Measurements from ENCODE around the gene ADH5.
A peak's percentile ranks its signal among the peaks of the same experiment; 100 is the strongest.
"Not testable (repeated sequence)": the region's sequence is repeated elsewhere in the genome, so short reads cannot be mapped to it uniquely, and the experiment has no call there.

Gene ADH5

DNA sequence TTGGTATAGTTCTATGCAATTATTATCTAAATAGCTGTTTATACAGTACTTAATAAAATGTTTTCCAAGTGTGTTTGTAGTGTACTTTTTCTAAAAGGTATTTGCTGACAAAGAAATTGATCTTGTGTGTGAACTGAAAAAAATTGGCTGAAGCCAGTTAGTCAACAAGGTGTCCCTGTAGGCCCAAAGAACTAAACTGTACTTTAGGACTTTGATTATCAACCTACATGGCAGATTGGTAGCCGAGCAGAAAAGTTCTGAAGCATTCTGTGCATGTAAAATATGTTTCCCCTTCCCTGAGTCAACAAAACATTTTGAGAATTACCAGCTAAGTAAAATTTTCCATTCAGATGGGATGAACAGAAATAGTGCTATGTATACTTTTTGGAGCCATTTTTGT is 21.0 kb downstream of the ADH5 start:
- 88% methylated on average over 1 of the region's 1 CpG; no CpG with 5 or more reads in 1 of the 2 experiments for WGBS, 2 experiments (ENCODE audit: insufficient coverage in 2 of 2)
- peak overlapping the region; percentile 34 for H3K27ac ChIP-seq (ENCODE audit: low read depth, low read length, severe bottlenecking)
- peaks cover 52% of the 10 kb centered on the region for H3K36me3 ChIP-seq (ENCODE audit: control insufficient read depth, insufficient read depth, low read length)

DNA sequence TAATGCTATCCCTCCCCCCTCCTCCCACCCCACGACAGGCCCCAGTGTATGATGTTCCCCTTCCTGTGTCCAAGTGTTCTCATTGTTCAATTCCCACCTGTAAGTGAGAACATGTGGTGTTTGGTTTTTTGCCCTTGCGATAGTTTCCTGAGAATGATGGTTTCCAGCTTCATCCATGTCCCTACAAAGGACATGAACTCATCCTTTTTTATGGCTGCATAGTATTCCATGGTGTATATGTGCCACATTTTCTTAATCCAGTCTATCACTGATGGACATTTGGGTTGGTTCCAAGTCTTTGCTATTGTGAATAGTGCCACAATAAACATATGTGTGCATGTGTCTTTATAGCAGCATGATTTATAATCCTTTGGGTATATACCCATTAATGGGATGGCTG is 23.1 kb downstream of the ADH5 start:
- Histone ChIP-seq H3K4me1 (ENCODE audit: control insufficient read depth, insufficient read depth, low read length, poor library complexity, severe bottlenecking) (peaks cover 13% of the 10 kb centered on the region), H3K36me3 (ENCODE audit: control insufficient read depth, insufficient read depth, low read length) (peaks cover 51% of the 10 kb centered on the region)
- no CpG with 5 or more reads among the region's 2 CpGs for WGBS, 2 experiments (ENCODE audit: insufficient coverage in 2 of 2)
- not testable (repeated sequence) for H3K4me3 ChIP-seq (ENCODE audit: extremely low read depth, insufficient read depth, low read length, poor library complexity, severe bottlenecking); H3K27ac ChIP-seq (ENCODE audit: low read depth, low read length, severe bottlenecking); H3K9me3 ChIP-seq (ENCODE audit: control insufficient read depth, low read length)

More for the DNA sequence above, 21.0 kb downstream of the ADH5 start:
- no peak overlapping the region for H3K4me3 ChIP-seq (ENCODE audit: extremely low read depth, insufficient read depth, low read length, poor library complexity, severe bottlenecking)
- H3K4me1 ChIP-seq (ENCODE audit: control insufficient read depth, insufficient read depth, low read length, poor library complexity, severe bottlenecking) = no peaks in the 10 kb centered on the region
- H3K9me3 ChIP-seq (ENCODE audit: control insufficient read depth, low read length) = no peaks in the 10 kb centered on the region

GRCh38 chr4:99062120-99062519 is 26.5 kb downstream of the ADH5 start:
- Histone ChIP-seq H3K4me3 (ENCODE audit: extremely low read depth, insufficient read depth, low read length, poor library complexity, severe bottlenecking) (no peak overlapping the region), H3K36me3 (ENCODE audit: control insufficient read depth, insufficient read depth, low read length) (peaks cover 57% of the 10 kb centered on the region), H3K27ac (ENCODE audit: low read depth, low read length, severe bottlenecking) (no peak overlapping the region), H3K9me3 (ENCODE audit: control insufficient read depth, low read length) (no peaks in the 10 kb centered on the region), H3K4me1 (ENCODE audit: control insufficient read depth, insufficient read depth, low read length, poor library complexity, severe bottlenecking) (peaks cover 30% of the 10 kb centered on the region)
- WGBS, 2 experiments (ENCODE audit: insufficient coverage in 2 of 2) = 71 to 100% methylated on average over 1 to 3 of the region's 4 CpGs

- peaks cover 30% of the 10 kb centered on the region for H3K4me1 ChIP-seq (ENCODE audit: control insufficient read depth, insufficient read depth, low read length, poor library complexity, severe bottlenecking)
- no peak overlapping the region for H3K4me3 ChIP-seq (ENCODE audit: extremely low read depth, insufficient read depth, low read length, poor library complexity, severe bottlenecking)
- no peaks in the 10 kb centered on the region for H3K9me3 ChIP-seq (ENCODE audit: control insufficient read depth, low read length)
- 93 to 95% methylated on average over 4 of the region's 8 CpGs for WGBS, 2 experiments (ENCODE audit: insufficient coverage in 2 of 2)
- H3K36me3 ChIP-seq (ENCODE audit: control insufficient read depth, insufficient read depth, low read length) = peaks cover 49% of the 10 kb centered on the region
- peak overlapping the region; percentile 77 for H3K27ac ChIP-seq (ENCODE audit: low read depth, low read length, severe bottlenecking)
Observed at GRCh38 chr4:99061048-99061700, 27.4 kb downstream of the ADH5 start.

DNA sequence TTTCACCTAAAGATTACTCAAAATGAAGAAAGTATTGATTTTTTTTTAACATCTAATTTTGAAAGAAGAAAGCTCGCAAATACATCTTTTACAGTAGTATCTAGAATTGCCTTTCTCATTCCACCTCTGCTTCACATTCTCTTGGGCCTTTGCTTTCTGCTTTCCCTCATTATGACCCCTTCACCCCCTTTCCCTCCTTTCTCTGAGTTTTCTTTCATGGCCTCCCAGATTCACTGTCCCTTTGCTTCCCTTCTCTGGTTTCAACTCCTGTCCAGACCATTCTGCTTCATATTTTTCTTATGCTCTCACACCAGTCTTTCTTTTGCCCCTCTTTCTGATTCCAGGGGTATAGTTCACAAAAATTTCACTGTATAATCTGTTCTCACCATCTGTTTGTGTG is 29.0 kb downstream of the ADH5 start:
- WGBS, 2 experiments (ENCODE audit: insufficient coverage in 2 of 2) = 80 to 100% methylated on average over 1 of the region's 1 CpG
- Histone ChIP-seq H3K4me3 (ENCODE audit: extremely low read depth, insufficient read depth, low read length, poor library complexity, severe bottlenecking) (no peak overlapping the region), H3K36me3 (ENCODE audit: control insufficient read depth, insufficient read depth, low read length) (peaks cover 54% of the 10 kb centered on the region), H3K9me3 (ENCODE audit: control insufficient read depth, low read length) (no peaks in the 10 kb centered on the region), H3K4me1 (ENCODE audit: control insufficient read depth, insufficient read depth, low read length, poor library complexity, severe bottlenecking) (peaks cover 30% of the 10 kb centered on the region), H3K27ac (ENCODE audit: low read depth, low read length, severe bottlenecking) (peak overlapping the region; percentile 89)

DNA sequence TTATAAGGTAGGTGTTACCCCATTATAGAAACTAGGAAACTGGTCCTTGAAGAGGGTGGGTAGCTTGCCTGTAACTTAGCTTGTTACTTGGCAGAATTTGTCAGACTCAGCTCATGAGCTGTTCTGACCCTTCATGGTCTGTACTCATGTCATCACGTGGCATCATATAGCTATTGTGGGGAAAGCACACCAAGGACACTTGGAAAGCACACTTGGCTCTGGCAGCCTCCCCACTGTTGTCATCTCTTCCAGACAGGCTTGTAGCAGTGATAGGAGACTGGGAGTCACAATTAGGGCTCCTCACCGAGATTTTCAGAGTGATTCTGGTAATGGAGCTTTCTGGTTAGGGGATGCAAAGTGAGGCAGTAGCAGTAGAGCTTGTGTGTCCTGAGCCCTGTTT is 30.4 kb downstream of the ADH5 start:
- Histone ChIP-seq H3K36me3 (ENCODE audit: control insufficient read depth, insufficient read depth, low read length) (peaks cover 55% of the 10 kb centered on the region), H3K4me1 (ENCODE audit: control insufficient read depth, insufficient read depth, low read length, poor library complexity, severe bottlenecking) (peaks cover 30% of the 10 kb centered on the region), H3K27ac (ENCODE audit: low read depth, low read length, severe bottlenecking) (no peak overlapping the region), H3K9me3 (ENCODE audit: control insufficient read depth, low read length) (no peaks in the 10 kb centered on the region), H3K4me3 (ENCODE audit: extremely low read depth, insufficient read depth, low read length, poor library complexity, severe bottlenecking) (no peak overlapping the region)
- 83 to 92% methylated on average over 1 of the region's 2 CpGs for WGBS, 2 experiments (ENCODE audit: insufficient coverage in 2 of 2)

GRCh38 chr4:99054428-99054994 is 34.1 kb downstream of the ADH5 start:
- H3K9me3 ChIP-seq (ENCODE audit: control insufficient read depth, low read length) = no peaks in the 10 kb centered on the region
- 80 to 100% methylated on average over 1 of the region's 3 CpGs for WGBS, 2 experiments (ENCODE audit: insufficient coverage in 2 of 2)
- H3K4me3 ChIP-seq (ENCODE audit: extremely low read depth, insufficient read depth, low read length, poor library complexity, severe bottlenecking) = no peak overlapping the region
- H3K4me1 ChIP-seq (ENCODE audit: control insufficient read depth, insufficient read depth, low read length, poor library complexity, severe bottlenecking) = peaks cover 11% of the 10 kb centered on the region
- H3K27ac ChIP-seq (ENCODE audit: low read depth, low read length, severe bottlenecking) = no peak overlapping the region
- peaks cover 71% of the 10 kb centered on the region for H3K36me3 ChIP-seq (ENCODE audit: control insufficient read depth, insufficient read depth, low read length)

- Histone ChIP-seq H3K27ac (ENCODE audit: low read depth, low read length, severe bottlenecking) (no peak overlapping the region), H3K9me3 (ENCODE audit: control insufficient read depth, low read length) (no peaks in the 10 kb centered on the region), H3K36me3 (ENCODE audit: control insufficient read depth, insufficient read depth, low read length) (peaks cover 75% of the 10 kb centered on the region), H3K4me1 (ENCODE audit: control insufficient read depth, insufficient read depth, low read length, poor library complexity, severe bottlenecking) (no peaks in the 10 kb centered on the region), H3K4me3 (ENCODE audit: extremely low read depth, insufficient read depth, low read length, poor library complexity, severe bottlenecking) (no peak overlapping the region)
Observed at GRCh38 chr4:99052902-99053301, 35.7 kb downstream of the ADH5 start.

- H3K4me3 ChIP-seq (ENCODE audit: extremely low read depth, insufficient read depth, low read length, poor library complexity, severe bottlenecking) = no peak overlapping the region
- no CpG with 5 or more reads among the region's 2 CpGs for WGBS, 2 experiments (ENCODE audit: insufficient coverage in 2 of 2)
- no peaks in the 10 kb centered on the region for H3K4me1 ChIP-seq (ENCODE audit: control insufficient read depth, insufficient read depth, low read length, poor library complexity, severe bottlenecking)
- no peaks in the 10 kb centered on the region for H3K9me3 ChIP-seq (ENCODE audit: control insufficient read depth, low read length)
- H3K36me3 ChIP-seq (ENCODE audit: control insufficient read depth, insufficient read depth, low read length) = peaks cover 79% of the 10 kb centered on the region
- H3K27ac ChIP-seq (ENCODE audit: low read depth, low read length, severe bottlenecking) = no peak overlapping the region
Observed at GRCh38 chr4:99047710-99048109, 40.9 kb downstream of the ADH5 start.

DNA sequence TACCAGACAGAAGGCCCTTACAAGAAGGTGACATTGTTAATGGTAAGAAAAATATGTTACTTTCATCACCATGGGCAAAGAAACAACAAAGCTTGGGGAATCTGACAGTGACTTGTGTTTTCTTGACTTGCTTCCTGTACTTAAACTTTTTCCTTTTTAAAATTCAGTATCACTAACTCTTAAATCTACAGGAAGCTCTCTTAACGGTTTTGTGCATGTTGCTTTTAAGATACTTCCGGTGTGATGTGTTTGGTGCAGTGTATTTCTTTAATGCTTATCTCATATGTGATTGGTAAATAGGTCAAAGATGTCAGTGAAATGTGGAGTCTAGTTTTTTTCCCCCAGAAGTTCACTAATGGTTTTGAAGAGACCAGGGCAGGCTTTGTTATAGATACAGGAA is 45.2 kb downstream of the ADH5 start:
- no CpG with 5 or more reads among the region's 2 CpGs for WGBS, 2 experiments (ENCODE audit: insufficient coverage in 2 of 2)
- Histone ChIP-seq H3K4me3 (ENCODE audit: extremely low read depth, insufficient read depth, low read length, poor library complexity, severe bottlenecking) (no peak overlapping the region), H3K9me3 (ENCODE audit: control insufficient read depth, low read length) (no peaks in the 10 kb centered on the region), H3K36me3 (ENCODE audit: control insufficient read depth, insufficient read depth, low read length) (peaks cover 47% of the 10 kb centered on the region), H3K27ac (ENCODE audit: low read depth, low read length, severe bottlenecking) (no peak overlapping the region), H3K4me1 (ENCODE audit: control insufficient read depth, insufficient read depth, low read length, poor library complexity, severe bottlenecking) (no peaks in the 10 kb centered on the region)

- H3K27ac ChIP-seq (ENCODE audit: low read depth, low read length, severe bottlenecking) = no peak overlapping the region
- H3K4me1 ChIP-seq (ENCODE audit: control insufficient read depth, insufficient read depth, low read length, poor library complexity, severe bottlenecking) = peaks cover under 1% of the 10 kb centered on the region
- no peak overlapping the region for H3K4me3 ChIP-seq (ENCODE audit: extremely low read depth, insufficient read depth, low read length, poor library complexity, severe bottlenecking)
- no CpG with 5 or more reads among the region's 1 CpG for WGBS, 2 experiments (ENCODE audit: insufficient coverage in 2 of 2)
- H3K9me3 ChIP-seq (ENCODE audit: control insufficient read depth, low read length) = peaks cover 3% of the 10 kb centered on the region
- peaks cover 22% of the 10 kb centered on the region for H3K36me3 ChIP-seq (ENCODE audit: control insufficient read depth, insufficient read depth, low read length)
Observed at GRCh38 chr4:99038213-99038612, 50.4 kb downstream of the ADH5 start.
